ENCODE results near the gene SH3BGRL. TPM values are rescaled to one million over a fixed set of nuclear protein-coding genes. Genes with fewer than 3 reads are reported as not detected.

The SH3BGRL gene
- total and polyA plus RNA-seq, 2 of the 13 experiments (the other 11 are each of a cell fraction or from before 2014, with no cell fraction given) = 8.9 to 11.4 TPM

GRCh38 chrX:81259020-81259713 lies 57.3 kb downstream of the SH3BGRL start:
- Histone ChIP-seq H3K36me3 (replicated peaks in 1 of 2; ENCODE audit: control insufficient read depth in 1 of 2, insufficient read depth in 2 of 2, low read length in 2 of 2) (no peaks in the 10 kb centered on the region), H3K4me1 (ENCODE audit: insufficient read depth, low read length) (no peaks in the 10 kb centered on the region), H3K9ac (ENCODE audit: insufficient read depth, low read depth, low read length) (no peak overlapping the region), H3K27ac (ENCODE audit: extremely low read length, insufficient read depth, low read length) (no peak overlapping the region), H2AFZ (ENCODE audit: low read length) (no peak overlapping the region), H3K27me3 (ENCODE audit: control insufficient read depth in 1 of 2, insufficient read depth in 2 of 2, low read length in 2 of 2) (no peaks in the 10 kb centered on the region), H3K9me3 (ENCODE audit: low read length) (no peaks in the 10 kb centered on the region), H3K4me2 (ENCODE audit: low read depth, low read length) (no peak overlapping the region), H3K4me3 (replicated peaks in 1 of 3; ENCODE audit: insufficient read depth in 1 of 3, low read depth in 2 of 3, low read length in 3 of 3) (no peak overlapping the region), H3K79me2 (ENCODE audit: insufficient read depth, low read length) (no peaks in the 10 kb centered on the region), H4K20me1 (ENCODE audit: insufficient read depth, low read length) (no peaks in the 10 kb centered on the region)
- intact Hi-C loops (cut with micrococcal nuclease; ENCODE audit: unreplicated experiment) (no loop called here), in situ Hi-C loops (cut with HindIII; ENCODE audit: extremely low pct_ligation_motif_present, low pct_unique_long_range_greater_than_20kb) (no loop called here)
- CTCF ChIA-PET (ENCODE audit: low intra/inter-chr PET ratio, low total read pairs) = no interaction called here
- BruUV-seq (replicated peaks) = no TSS peak
- POLR2A ChIA-PET = no interaction called here
- DNase-seq (ENCODE audit: low spot score) = no peak
- no peak for ATAC-seq
- TF ChIP-seq ZBTB20 (CRISPR knock-in tag; IDR thresholded peaks at IDR 0.05; ENCODE audit: borderline replicate concordance, low read depth) (no peak), NPAS2 (CRISPR knock-in tag; IDR thresholded peaks at IDR 0.05; ENCODE audit: borderline replicate concordance) (no peak), MAFG (CRISPR knock-in tag; IDR thresholded peaks at IDR 0.05) (no peak), PHF20 (CRISPR knock-in tag; IDR thresholded peaks at IDR 0.05) (no peak), ZNF12 (CRISPR knock-in tag; IDR thresholded peaks at IDR 0.05) (no peak), HNF4G (IDR thresholded peaks at IDR 0.05; ENCODE audit: borderline replicate concordance, low read depth, low read length) (no peak), HNF4G (CRISPR knock-in tag; IDR thresholded peaks at IDR 0.05; ENCODE audit: borderline replicate concordance, low read depth) (no peak), ZBTB42 (CRISPR knock-in tag; IDR thresholded peaks at IDR 0.05) (no peak), SRF (IDR thresholded peaks at IDR 0.05; ENCODE audit: low read depth, low read length) (no peak), CSRNP1 (CRISPR knock-in tag; IDR thresholded peaks at IDR 0.05) (no peak), THAP8 (CRISPR knock-in tag; IDR thresholded peaks at IDR 0.05; ENCODE audit: borderline replicate concordance) (no peak), RBM22 (optimal IDR thresholded peaks at IDR 0.05; ENCODE audit: low read length) (no peak), ZNF782 (CRISPR knock-in tag; IDR thresholded peaks at IDR 0.05; ENCODE audit: borderline replicate concordance) (no peak), ZNF570 (CRISPR knock-in tag; IDR thresholded peaks at IDR 0.05; ENCODE audit: borderline replicate concordance) (no peak), ETS1 (CRISPR knock-in tag; IDR thresholded peaks at IDR 0.05) (no peak), ZNF572 (CRISPR knock-in tag; IDR thresholded peaks at IDR 0.05) (no peak), ZNF180 (CRISPR knock-in tag; IDR thresholded peaks at IDR 0.05; ENCODE audit: borderline replicate concordance, low read depth) (no peak), ZNF772 (CRISPR knock-in tag; IDR thresholded peaks at IDR 0.05) (no peak), MLX (CRISPR knock-in tag; IDR thresholded peaks at IDR 0.05) (no peak), SNAPC5 (CRISPR knock-in tag; IDR thresholded peaks at IDR 0.05; ENCODE audit: borderline replicate concordance) (no peak)
- FAIRE-seq = no peak
- 38% methylated on average over 1 of the region's 1 CpG for WGBS (ENCODE audit: low lambda C conversion rate)

Measured in HepG2 (cell line).